ENCODE measurements around the gene CDHR1. TPM values are rescaled to one million over a fixed set of nuclear protein-coding genes. Genes with fewer than 3 reads are reported as not detected.
A peak's percentile ranks its signal among the peaks of the same experiment; 100 is the strongest.

The CDHR1 gene
- total RNA-seq, 1 experiment from 2014 or later, result 5.0 TPM

DNA sequence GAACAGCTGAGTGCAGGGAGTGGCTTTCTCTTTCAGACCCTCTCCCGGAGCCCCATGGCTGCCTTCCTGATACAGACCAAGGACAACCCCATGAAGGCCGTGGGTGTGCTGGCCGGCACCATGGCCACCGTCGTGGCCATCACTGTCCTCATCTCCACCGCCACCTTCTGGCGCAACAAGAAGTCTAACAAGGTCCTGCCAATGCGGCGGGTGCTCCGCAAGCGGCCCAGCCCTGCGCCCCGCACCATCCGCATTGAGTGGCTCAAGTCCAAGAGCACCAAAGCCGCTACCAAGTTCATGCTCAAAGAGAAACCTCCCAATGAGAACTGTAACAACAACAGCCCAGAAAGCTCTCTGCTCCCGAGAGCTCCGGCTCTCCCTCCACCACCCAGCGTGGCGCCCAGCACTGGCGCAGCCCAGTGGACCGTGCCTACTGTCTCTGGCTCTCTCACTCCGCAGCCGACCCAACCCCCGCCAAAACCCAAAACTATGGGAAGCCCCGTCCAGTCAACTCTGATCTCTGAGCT, 19.8 kb downstream of the CDHR1 start (continued):
- no peak for TF ChIP-seq ZNF512 (CRISPR knock-in tag; IDR thresholded peaks at IDR 0.05; ENCODE audit: borderline replicate concordance)

DNA sequence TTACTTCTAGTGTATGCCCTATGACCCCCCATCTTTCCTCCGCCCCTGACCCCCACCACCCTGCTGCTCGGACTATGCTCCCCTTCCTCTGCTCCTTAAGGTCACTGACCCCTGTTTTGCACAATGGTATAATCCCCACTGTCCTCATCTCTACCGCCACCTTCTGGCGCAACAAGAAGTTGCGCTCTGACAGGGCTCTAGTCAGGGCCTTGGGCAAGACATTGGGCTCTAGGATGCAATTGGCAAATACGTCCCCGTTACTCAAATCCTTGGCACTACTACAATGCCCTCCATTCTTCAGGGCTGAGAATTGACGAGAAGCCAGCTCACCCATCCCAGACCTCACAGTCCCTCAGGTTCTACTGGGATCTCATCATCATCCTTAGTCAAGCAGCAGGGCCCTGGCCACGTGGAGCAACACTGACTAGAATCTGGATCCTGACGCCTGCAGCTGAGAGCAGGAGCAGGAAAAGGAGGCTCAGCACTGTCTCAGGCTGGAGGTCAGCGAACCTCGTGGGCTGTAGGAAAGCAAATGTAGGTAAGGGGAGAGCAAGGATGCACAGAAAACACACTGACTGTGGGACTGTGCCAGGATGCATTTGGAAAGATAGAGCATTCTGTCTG, 20.4 kb downstream of the CDHR1 start:
- no peaks in the 10 kb centered on the region for H3K36me3 Mint-ChIP-seq
- ChIA-PET CTCF (interaction anchor here (0.6 to 2.5 kb wide), 13 partner anchors 9 to 322 kb away, joined by 3 to 15 read pairs (median 4); partner anchors contain the start of gene CDHR1), POLR2A (no interaction called here)
- peaks cover 4% of the 10 kb centered on the region; the same call in 1 of the 2 replicates for H3K4me1 Mint-ChIP-seq
- peaks cover 5% of the 10 kb centered on the region for H3K27me3 Mint-ChIP-seq (ENCODE audit: low read depth)
- no peak overlapping the region for H3K4me3 Mint-ChIP-seq
- DNase-seq (ENCODE audit: low spot score) (peak; percentile 75), ATAC-seq (peak; percentile 96)
- TF ChIP-seq, protein P1, sequence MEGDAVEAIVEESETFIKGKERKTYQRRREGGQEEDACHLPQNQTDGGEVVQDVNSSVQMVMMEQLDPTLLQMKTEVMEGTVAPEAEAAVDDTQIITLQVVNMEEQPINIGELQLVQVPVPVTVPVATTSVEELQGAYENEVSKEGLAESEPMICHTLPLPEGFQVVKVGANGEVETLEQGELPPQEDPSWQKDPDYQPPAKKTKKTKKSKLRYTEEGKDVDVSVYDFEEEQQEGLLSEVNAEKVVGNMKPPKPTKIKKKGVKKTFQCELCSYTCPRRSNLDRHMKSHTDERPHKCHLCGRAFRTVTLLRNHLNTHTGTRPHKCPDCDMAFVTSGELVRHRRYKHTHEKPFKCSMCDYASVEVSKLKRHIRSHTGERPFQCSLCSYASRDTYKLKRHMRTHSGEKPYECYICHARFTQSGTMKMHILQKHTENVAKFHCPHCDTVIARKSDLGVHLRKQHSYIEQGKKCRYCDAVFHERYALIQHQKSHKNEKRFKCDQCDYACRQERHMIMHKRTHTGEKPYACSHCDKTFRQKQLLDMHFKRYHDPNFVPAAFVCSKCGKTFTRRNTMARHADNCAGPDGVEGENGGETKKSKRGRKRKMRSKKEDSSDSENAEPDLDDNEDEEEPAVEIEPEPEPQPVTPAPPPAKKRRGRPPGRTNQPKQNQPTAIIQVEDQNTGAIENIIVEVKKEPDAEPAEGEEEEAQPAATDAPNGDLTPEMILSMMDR (IDR thresholded peaks at IDR 0.05), result peak; percentile 61; the same call in 1 of the 2 replicates
- no peak for TF ChIP-seq ZNF512 (CRISPR knock-in tag; IDR thresholded peaks at IDR 0.05; ENCODE audit: borderline replicate concordance)
- peaks cover 6% of the 10 kb centered on the region for H3K9me3 Mint-ChIP-seq
- H3K27ac Mint-ChIP-seq, result no peak overlapping the region

- Mint-ChIP-seq H3K9me3 (peaks cover 6% of the 10 kb centered on the region), H3K4me1 (peaks cover 4% of the 10 kb centered on the region; the same call in 1 of the 2 replicates), H3K27me3 (ENCODE audit: low read depth) (peaks cover 10% of the 10 kb centered on the region), H3K4me3 (no peak overlapping the region), H3K27ac (no peak overlapping the region), H3K36me3 (no peaks in the 10 kb centered on the region)
- ChIA-PET POLR2A (no interaction called here), CTCF (interaction anchor here (0.6 to 2.2 kb wide), 4 partner anchors 20 to 207 kb away, joined by 3 to 9 read pairs (median 6); no protein-coding TSS in a partner anchor)
- TF ChIP-seq ZNF138 (CRISPR knock-in tag; conservative IDR thresholded peaks at IDR 0.05) (no peak), E2F1 (CRISPR knock-in tag; IDR thresholded peaks at IDR 0.05) (no peak), KAT7 (CRISPR knock-in tag; IDR thresholded peaks at IDR 0.05; ENCODE audit: borderline replicate concordance) (no peak), NR1H2 (CRISPR knock-in tag; IDR thresholded peaks at IDR 0.05) (no peak), SMAD3 (CRISPR knock-in tag; IDR thresholded peaks at IDR 0.05; ENCODE audit: borderline replicate concordance) (no peak), FOXP4 (CRISPR knock-in tag; IDR thresholded peaks at IDR 0.05) (no peak), ZNF219 (CRISPR knock-in tag; IDR thresholded peaks at IDR 0.05; ENCODE audit: borderline replicate concordance) (no peak), FOXK1 (CRISPR knock-in tag; IDR thresholded peaks at IDR 0.05) (no peak), HMGA2 (CRISPR knock-in tag; IDR thresholded peaks at IDR 0.05) (no peak), AFF4 (CRISPR knock-in tag; IDR thresholded peaks at IDR 0.05; ENCODE audit: borderline replicate concordance) (no peak)
- TF ChIP-seq, protein P2, sequence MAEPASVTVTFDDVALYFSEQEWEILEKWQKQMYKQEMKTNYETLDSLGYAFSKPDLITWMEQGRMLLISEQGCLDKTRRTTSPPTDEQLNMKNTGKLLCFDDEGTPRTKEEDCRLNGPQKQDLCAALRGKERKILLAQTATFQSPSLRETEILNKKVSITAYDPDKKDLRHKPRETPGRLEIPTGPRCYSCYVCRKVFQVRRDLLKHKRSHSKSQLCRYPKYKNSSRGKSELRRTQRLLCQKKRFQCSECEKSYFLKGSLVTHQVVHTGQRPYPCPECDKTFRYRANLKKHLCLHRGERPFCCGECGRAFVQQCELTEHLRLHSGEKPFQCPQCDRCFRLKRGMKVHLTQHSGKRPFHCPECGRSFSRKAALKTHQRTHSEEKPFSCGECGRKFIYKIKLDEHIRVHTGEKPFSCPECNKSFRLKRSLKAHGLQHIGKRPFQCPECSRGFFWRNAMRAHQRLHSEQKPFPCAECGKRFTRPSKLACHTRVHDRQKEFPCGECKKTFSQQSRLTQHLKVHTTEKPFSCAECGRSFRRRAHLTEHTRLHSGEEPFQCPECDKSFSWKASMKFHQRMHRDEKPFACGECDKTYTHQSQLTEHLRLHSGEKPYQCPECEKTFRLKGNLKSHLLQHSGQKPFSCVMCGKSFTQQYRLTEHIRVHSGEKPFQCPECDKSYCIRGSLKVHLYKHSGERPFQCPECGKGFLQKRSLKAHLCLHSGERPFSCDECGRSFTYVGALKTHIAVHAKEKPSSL (CRISPR knock-in tag; conservative IDR thresholded peaks at IDR 0.05), result no peak
- TF ChIP-seq, protein P3, sequence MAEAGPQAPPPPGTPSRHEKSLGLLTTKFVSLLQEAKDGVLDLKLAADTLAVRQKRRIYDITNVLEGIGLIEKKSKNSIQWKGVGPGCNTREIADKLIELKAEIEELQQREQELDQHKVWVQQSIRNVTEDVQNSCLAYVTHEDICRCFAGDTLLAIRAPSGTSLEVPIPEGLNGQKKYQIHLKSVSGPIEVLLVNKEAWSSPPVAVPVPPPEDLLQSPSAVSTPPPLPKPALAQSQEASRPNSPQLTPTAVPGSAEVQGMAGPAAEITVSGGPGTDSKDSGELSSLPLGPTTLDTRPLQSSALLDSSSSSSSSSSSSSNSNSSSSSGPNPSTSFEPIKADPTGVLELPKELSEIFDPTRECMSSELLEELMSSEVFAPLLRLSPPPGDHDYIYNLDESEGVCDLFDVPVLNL (CRISPR knock-in tag; IDR thresholded peaks at IDR 0.05; ENCODE audit: borderline replicate concordance, low read depth), result no peak
- ATAC-seq, result no peak
- no peak for DNase-seq (ENCODE audit: low spot score)
These were observed 22.5 kb downstream of the CDHR1 start for GRCh38 chr10:84216834-84217233.

Data from WTC11 (cell line).